SK-N-SH treated with all-trans-retinoic acid at 6 μM for 48 hours (cell line): Measurements from ENCODE around the gene PEPD.

Source experiments
- BACH2 ChIP-seq: fragments of 250-450 bp; sonication (Bioruptor Pico); IDR thresholded peaks from 2 replicates; pipeline ENCODE4 v1.9.0; 2021; ENCODE audit warnings: mild to moderate bottlenecking, borderline replicate concordance
- ISL1 ChIP-seq: fragments of 250-450 bp; sonication (Bioruptor Pico); IDR thresholded peaks from 2 replicates; pipeline ENCODE4 v2.1.2; 2022; ENCODE audit warnings: mild to moderate bottlenecking, moderate library complexity
- POU6F1 ChIP-seq: fragments of 250-450 bp; sonication (Bioruptor Pico); IDR thresholded peaks from 2 replicates; pipeline ENCODE4 v1.8.0; 2021; ENCODE audit warnings: low read depth, mild to moderate bottlenecking, moderate library complexity, borderline replicate concordance
- TOX ChIP-seq: fragments of 250-450 bp; sonication (Bioruptor Pico); IDR thresholded peaks from 2 replicates; pipeline ENCODE4 v1.8.0; 2021; ENCODE audit warnings: mild to moderate bottlenecking, moderate library complexity, borderline replicate concordance
- ZFP3 ChIP-seq: fragments of 250-450 bp; sonication (Bioruptor Pico); IDR thresholded peaks from 2 replicates; pipeline ENCODE4 v1.5.0; 2020; ENCODE audit warnings: mild to moderate bottlenecking, moderate library complexity
- ZFP30 ChIP-seq: fragments of 450-650 bp; formaldehyde crosslinking; IDR thresholded peaks from 2 replicates; pipeline ENCODE4 v1.5.0; 2022; ENCODE audit warnings: mild to moderate bottlenecking, moderate library complexity
- TF ChIP-seq, protein P1 (sequence below): fragments of 250-450 bp; sonication (Bioruptor Pico); IDR thresholded peaks from 2 replicates; pipeline ENCODE4 v1.5.0; 2020; ENCODE audit warnings: mild to moderate bottlenecking, moderate library complexity

GRCh38 chr19:33554391-33554790 is 32.8 kb upstream of the PEPD start:
- TF ChIP-seq BACH2 (no peak), ZFP30 (CRISPR knock-in tag) (no peak), TOX (no peak), ZFP3 (CRISPR knock-in tag) (no peak), ISL1 (CRISPR knock-in tag) (no peak), POU6F1 (CRISPR knock-in tag) (no peak)
- TF ChIP-seq, protein P1, sequence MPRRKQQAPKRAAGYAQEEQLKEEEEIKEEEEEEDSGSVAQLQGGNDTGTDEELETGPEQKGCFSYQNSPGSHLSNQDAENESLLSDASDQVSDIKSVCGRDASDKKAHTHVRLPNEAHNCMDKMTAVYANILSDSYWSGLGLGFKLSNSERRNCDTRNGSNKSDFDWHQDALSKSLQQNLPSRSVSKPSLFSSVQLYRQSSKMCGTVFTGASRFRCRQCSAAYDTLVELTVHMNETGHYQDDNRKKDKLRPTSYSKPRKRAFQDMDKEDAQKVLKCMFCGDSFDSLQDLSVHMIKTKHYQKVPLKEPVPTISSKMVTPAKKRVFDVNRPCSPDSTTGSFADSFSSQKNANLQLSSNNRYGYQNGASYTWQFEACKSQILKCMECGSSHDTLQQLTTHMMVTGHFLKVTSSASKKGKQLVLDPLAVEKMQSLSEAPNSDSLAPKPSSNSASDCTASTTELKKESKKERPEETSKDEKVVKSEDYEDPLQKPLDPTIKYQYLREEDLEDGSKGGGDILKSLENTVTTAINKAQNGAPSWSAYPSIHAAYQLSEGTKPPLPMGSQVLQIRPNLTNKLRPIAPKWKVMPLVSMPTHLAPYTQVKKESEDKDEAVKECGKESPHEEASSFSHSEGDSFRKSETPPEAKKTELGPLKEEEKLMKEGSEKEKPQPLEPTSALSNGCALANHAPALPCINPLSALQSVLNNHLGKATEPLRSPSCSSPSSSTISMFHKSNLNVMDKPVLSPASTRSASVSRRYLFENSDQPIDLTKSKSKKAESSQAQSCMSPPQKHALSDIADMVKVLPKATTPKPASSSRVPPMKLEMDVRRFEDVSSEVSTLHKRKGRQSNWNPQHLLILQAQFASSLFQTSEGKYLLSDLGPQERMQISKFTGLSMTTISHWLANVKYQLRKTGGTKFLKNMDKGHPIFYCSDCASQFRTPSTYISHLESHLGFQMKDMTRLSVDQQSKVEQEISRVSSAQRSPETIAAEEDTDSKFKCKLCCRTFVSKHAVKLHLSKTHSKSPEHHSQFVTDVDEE, result no peak
